Uterus (tissue), 2 donors: ENCODE data around the gene LUZP2.

Experiments used
- POLR2A ChIP-seq, 2 donors: fragments of 450-650 bp; IDR thresholded peaks; one replicate each; pipeline ENCODE4 v1.6.1; 2016; ENCODE audit warnings: antibody characterized with exemption in 2 of 2, mild to moderate bottlenecking in 1 of 2, moderate library complexity in 1 of 2
- TF ChIP-seq, protein P1 (sequence below), 4 experiments: fragments of 200-600 bp in 2 of 4; fragments of 450-650 bp in 2 of 4; sonication (generic) in 2 of 4; IDR thresholded peaks; one replicate each; pipeline ENCODE4 v1.5.1; 2016 to 2019; ENCODE audit warnings: antibody characterized with exemption in 4 of 4, mild to moderate bottlenecking in 2 of 4, moderate library complexity in 1 of 4

DNA sequence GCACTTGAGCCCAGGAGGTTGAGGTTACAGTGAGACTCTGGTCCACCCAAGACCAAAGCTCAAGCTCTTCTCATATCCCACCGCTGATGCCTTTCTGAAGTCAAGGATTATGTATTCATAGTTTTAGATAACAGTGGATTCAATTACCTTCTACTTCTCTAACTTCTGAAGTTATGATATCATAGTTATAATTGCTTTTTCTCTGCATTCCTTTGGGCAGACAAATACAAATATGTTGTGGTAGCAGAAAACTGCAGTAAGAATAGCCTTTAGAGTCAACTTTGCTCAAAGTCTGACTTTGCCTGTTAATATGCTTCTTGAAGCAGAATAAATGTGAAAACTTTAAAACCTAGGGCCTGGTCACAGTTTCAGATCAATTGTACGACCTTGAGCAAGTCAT is 94.4 kb downstream of the LUZP2 start:
- TF ChIP-seq, protein P1, sequence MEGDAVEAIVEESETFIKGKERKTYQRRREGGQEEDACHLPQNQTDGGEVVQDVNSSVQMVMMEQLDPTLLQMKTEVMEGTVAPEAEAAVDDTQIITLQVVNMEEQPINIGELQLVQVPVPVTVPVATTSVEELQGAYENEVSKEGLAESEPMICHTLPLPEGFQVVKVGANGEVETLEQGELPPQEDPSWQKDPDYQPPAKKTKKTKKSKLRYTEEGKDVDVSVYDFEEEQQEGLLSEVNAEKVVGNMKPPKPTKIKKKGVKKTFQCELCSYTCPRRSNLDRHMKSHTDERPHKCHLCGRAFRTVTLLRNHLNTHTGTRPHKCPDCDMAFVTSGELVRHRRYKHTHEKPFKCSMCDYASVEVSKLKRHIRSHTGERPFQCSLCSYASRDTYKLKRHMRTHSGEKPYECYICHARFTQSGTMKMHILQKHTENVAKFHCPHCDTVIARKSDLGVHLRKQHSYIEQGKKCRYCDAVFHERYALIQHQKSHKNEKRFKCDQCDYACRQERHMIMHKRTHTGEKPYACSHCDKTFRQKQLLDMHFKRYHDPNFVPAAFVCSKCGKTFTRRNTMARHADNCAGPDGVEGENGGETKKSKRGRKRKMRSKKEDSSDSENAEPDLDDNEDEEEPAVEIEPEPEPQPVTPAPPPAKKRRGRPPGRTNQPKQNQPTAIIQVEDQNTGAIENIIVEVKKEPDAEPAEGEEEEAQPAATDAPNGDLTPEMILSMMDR (IDR thresholded peaks at IDR 0.05): no peak
- TF ChIP-seq POLR2A (IDR thresholded peaks at IDR 0.05): no peak
